ENCODE data around the gene SRSF5. TPM values are rescaled to one million over a fixed set of nuclear protein-coding genes. Genes with fewer than 3 reads are reported as not detected.

The SRSF5 gene
- total and polyA plus RNA-seq, 12 donors: 135 to 310 (median 173) TPM

- no peak for TF ChIP-seq CTCF (IDR thresholded peaks at IDR 0.05)
- WGBS, 2 donors: 75 to 81% methylated on average over 1 of the region's 1 CpG
- no peaks in the 10 kb centered on the region for H3K27me3 ChIP-seq
- H3K27ac ChIP-seq: no peak overlapping the region
- H3K9me3 ChIP-seq: no peaks in the 10 kb centered on the region
- no peak overlapping the region for H3K4me3 ChIP-seq
- H3K36me3 ChIP-seq: no peaks in the 10 kb centered on the region
- no peak for DNase-seq
- no peak for ATAC-seq
- intact Hi-C loops (cut with DNase I): no loop called here
- no peaks in the 10 kb centered on the region for H3K4me1 ChIP-seq
Observed at GRCh38 chr14:69749956-69750355, 17.0 kb upstream of the SRSF5 start.

- intact Hi-C loops (cut with DNase I): no loop called here
Observed at GRCh38 chr14:69750495-69750894, 16.4 kb upstream of the SRSF5 start.

GRCh38 chr14:69752773-69753172, 14.2 kb upstream of the SRSF5 start:
- Histone ChIP-seq H3K27ac (no peak overlapping the region), H3K27me3 (no peaks in the 10 kb centered on the region), H3K9me3 (no peaks in the 10 kb centered on the region), H3K4me3 (no peak overlapping the region), H3K36me3 (no peaks in the 10 kb centered on the region), H3K4me1 (no peaks in the 10 kb centered on the region)
- DNase-seq (no peak), ATAC-seq (no peak)
- 57 to 64% methylated on average over 1 of the region's 1 CpG for WGBS, 2 donors
- intact Hi-C loops (cut with DNase I): no loop called here
- no peak for TF ChIP-seq CTCF (IDR thresholded peaks at IDR 0.05)

More at GRCh38 chr14:69750495-69750894, 16.4 kb upstream of the SRSF5 start:
- WGBS, 2 donors: 96 to 98% methylated on average over 2 of the region's 2 CpGs
- Histone ChIP-seq H3K27ac (no peak overlapping the region), H3K9me3 (no peaks in the 10 kb centered on the region), H3K4me1 (no peaks in the 10 kb centered on the region), H3K36me3 (no peaks in the 10 kb centered on the region), H3K27me3 (no peaks in the 10 kb centered on the region), H3K4me3 (no peak overlapping the region)
- no peak for TF ChIP-seq CTCF (IDR thresholded peaks at IDR 0.05)
- DNase-seq (no peak), ATAC-seq (no peak)

- no peak for DNase-seq
- no peaks in the 10 kb centered on the region for H3K4me1 ChIP-seq
- no peaks in the 10 kb centered on the region for H3K36me3 ChIP-seq
- intact Hi-C loops (cut with DNase I): no loop called here
- no peak overlapping the region for H3K27ac ChIP-seq
- no peaks in the 10 kb centered on the region for H3K27me3 ChIP-seq
- no peak overlapping the region for H3K4me3 ChIP-seq
- H3K9me3 ChIP-seq: no peaks in the 10 kb centered on the region
- WGBS, 2 donors: 83% methylated on average over 1 of the region's 1 CpG
- no peak for TF ChIP-seq CTCF (IDR thresholded peaks at IDR 0.05)
- no peak for ATAC-seq
Observed at GRCh38 chr14:69753860-69754259, 13.1 kb upstream of the SRSF5 start.

GRCh38 chr14:69754487-69754886, 12.5 kb upstream of the SRSF5 start:
- Histone ChIP-seq H3K27ac (no peak overlapping the region), H3K36me3 (no peaks in the 10 kb centered on the region), H3K4me1 (no peaks in the 10 kb centered on the region), H3K9me3 (no peaks in the 10 kb centered on the region), H3K27me3 (no peaks in the 10 kb centered on the region), H3K4me3 (no peak overlapping the region)
- DNase-seq: no peak
- TF ChIP-seq CTCF (IDR thresholded peaks at IDR 0.05): no peak
- no peak for ATAC-seq
- WGBS, 2 donors: 70 to 96% methylated on average over 2 of the region's 2 CpGs
- intact Hi-C loops (cut with DNase I): no loop called here
